Cardiac fibroblast (primary cell): ENCODE results near the gene LRRC36.

ENCODE experiments used
- DNase-seq, 2 donors: peaks; one replicate each; pipeline versions ENCODE4 v3.0.0 to v3.0.0-alpha.2; 2010; ENCODE audit warnings: low read depth in 2 of 2
- H3K4me3 ChIP-seq, 2 donors: replicated peaks in 1 of 2; 1 replicate in 1 of 2; 2 replicates in 1 of 2; pipeline ENCODE4 v1.5.1; 2011; ENCODE audit warnings: low read depth in 2 of 2, low read length in 2 of 2, mild to moderate bottlenecking in 2 of 2, moderate library complexity in 1 of 2
- TF ChIP-seq, protein P1 (sequence below): IDR thresholded peaks from one replicate; pipeline ENCODE4 v1.5.1; 2011; ENCODE audit warnings: low read depth, mild to moderate bottlenecking, low read length, inconsistent platforms

Gene LRRC36

DNA sequence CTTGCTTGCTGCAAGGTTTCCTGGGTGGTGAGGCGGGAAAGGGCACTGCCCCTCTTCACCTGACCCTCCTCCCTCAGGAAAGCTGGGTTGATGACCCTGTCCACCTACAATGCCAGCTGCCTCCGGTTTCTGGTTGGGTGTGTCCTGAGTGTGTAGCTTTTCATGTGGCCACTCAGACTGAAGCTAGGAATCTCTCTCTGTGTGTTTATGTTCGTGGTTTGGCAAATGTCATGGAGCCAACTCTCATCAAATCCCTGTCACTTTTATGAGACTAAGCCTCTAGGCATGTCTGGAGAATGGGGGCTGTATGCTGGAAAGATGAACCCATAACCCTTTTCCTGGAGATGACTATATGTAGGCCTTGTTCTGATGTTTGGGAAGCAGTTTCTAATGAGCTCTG is 30.2 kb upstream of the LRRC36 start:
- TF ChIP-seq, protein P1, sequence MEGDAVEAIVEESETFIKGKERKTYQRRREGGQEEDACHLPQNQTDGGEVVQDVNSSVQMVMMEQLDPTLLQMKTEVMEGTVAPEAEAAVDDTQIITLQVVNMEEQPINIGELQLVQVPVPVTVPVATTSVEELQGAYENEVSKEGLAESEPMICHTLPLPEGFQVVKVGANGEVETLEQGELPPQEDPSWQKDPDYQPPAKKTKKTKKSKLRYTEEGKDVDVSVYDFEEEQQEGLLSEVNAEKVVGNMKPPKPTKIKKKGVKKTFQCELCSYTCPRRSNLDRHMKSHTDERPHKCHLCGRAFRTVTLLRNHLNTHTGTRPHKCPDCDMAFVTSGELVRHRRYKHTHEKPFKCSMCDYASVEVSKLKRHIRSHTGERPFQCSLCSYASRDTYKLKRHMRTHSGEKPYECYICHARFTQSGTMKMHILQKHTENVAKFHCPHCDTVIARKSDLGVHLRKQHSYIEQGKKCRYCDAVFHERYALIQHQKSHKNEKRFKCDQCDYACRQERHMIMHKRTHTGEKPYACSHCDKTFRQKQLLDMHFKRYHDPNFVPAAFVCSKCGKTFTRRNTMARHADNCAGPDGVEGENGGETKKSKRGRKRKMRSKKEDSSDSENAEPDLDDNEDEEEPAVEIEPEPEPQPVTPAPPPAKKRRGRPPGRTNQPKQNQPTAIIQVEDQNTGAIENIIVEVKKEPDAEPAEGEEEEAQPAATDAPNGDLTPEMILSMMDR, result no peak
- no peak overlapping the region for H3K4me3 ChIP-seq
- peak; percentile 36 to 47 for DNase-seq

DNA sequence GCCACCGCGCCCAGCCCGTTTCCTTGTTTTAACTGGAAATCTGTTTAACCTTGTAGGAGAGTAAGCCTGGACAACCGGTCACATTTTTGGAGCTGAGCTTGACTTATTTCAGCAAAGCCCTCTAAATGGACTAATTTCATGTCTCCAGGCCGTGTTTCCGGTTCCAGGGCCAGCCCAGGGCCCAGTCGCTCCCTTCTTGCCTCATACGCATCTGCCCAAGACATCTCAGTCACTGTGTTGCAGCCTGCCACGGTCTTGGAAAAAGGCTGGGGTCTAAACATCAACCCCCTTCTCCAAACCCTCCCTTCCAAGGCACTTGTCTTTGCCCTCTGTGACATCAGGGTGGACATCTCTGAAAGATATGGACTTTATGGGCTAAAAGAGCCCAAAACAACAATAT is 28.3 kb upstream of the LRRC36 start:
- TF ChIP-seq, protein P1, result no peak
- DNase-seq, result no peak
- H3K4me3 ChIP-seq, result no peak overlapping the region

DNA sequence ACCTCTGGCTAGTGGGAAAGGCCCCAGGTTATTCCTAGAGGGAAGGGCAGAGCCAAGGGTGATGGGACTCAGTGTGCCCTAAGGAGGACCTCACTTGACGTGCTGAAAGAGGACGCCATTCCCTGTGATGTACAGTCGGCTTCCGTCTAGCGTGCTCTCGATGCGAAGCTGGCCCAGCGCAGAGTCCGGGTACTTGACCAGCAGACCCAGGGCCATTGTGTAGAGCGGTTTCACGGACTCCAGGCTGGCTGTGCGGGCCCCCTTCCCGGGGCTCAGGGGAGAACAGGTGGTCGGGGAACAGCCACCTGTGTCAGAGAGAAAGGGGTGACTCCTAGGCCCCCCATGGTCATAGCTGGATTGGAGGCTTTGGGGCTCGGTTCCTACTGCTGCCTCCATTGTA is 27.3 kb upstream of the LRRC36 start:
- no peak overlapping the region for H3K4me3 ChIP-seq
- TF ChIP-seq, protein P1, result no peak
- DNase-seq, result no peak

DNA sequence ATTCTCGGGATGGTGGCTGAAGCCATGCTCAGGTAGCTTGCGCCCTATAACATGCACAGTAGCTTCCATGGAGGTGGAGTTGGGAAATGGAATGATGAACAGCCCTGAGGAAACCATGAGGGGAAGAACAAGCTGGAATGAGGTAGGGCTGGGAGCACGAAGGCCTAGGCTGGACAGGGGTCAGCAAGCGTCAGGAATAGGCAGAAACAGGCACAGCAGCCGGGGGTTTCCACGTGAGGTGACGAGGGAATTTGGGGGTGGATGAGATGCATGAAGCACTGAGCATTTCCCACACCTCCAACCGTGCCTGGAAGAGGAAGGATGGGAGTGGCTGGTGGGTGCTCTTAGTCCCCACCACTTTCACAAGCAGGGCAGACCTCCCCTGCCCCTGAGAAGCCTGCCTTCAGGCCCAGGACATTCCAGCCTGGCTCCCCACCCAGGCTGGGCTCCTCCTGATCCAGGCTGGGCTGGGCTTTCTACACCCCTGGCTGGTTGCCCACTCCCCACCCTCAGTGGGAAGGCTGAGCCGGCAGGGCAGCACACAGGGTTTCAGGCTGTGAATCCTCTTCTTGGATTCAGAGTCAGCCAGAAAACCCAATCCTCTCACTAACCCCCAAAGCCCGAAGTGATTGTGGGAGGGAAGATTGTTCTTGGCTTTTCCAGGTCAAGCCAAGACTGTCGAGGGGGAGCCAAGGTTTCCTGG is 25.4 kb upstream of the LRRC36 start:
- TF ChIP-seq, protein P1, result no peak
- no peak overlapping the region for H3K4me3 ChIP-seq
- peak in 1 of 2 donors; percentile 45 for DNase-seq

DNA sequence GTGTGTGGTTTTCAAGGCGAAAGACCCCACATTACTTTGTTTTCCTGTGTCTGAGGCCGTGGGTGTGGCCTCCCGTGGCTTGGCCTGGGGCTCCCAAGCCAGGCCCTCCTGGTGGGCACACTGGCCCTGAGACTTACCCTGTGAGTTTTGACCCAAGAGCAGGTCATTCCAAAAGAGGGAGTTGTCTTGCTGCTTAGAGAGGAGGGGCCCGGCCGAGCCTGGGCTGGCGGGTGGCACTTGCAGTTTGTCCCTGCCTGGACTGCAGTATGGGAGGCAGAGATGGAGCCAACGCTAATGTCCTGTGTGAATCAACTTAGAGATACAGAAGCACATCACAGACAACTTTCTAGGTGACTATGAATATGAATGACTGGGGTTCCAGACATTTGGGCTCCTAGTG is 24.5 kb upstream of the LRRC36 start:
- H3K4me3 ChIP-seq, result no peak overlapping the region
- DNase-seq, result no peak
- TF ChIP-seq, protein P1, result no peak

DNA sequence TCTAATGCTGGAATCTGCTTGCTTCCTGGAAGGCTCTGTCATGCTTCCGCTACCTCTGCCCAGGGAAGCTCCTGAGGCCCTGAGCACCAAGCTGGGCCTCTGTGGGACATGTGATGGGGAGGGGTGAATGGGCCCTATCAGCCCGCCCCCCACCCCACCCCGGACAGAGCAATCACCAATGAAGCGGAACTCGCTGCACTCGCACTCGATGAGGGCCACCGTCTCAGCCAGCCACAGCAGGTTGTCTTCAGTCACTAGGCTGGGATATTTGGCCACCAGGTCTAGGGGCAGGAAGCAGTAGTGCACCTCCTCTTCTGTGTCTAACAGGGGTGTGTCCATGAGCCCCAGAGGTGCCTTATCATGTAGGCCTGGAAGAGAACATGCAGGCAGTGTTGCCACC is 23.6 kb upstream of the LRRC36 start:
- TF ChIP-seq, protein P1, result no peak
- DNase-seq, result no peak
- H3K4me3 ChIP-seq, result no peak overlapping the region

DNA sequence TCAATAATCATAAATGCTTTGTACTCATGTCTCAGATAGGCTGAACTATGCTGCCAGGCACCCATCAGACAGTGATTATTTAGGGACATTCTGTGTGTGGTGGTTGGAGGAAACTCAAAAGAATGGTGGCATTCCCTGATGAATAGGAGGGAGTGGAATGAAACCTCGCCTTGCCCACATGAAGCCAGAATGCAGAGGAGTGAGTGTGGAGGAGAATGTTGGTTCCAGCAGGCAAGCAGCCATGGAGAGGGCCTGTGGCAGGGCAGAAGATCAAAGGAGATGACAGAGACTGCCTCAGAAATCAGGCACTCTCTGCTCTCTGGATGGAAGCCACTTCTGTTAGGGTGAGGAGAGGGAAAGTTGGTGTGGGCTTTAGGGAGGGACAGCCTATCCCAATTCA is 22.6 kb upstream of the LRRC36 start:
- no peak overlapping the region for H3K4me3 ChIP-seq
- TF ChIP-seq, protein P1, result no peak
- DNase-seq, result no peak
